Measurements from ENCODE around the gene ZNF829. TPM values are rescaled to one million over a fixed set of nuclear protein-coding genes. Genes with fewer than 3 reads are reported as not detected.

Gene ZNF829
- total RNA-seq, 2 experiments from 2014 or later, result 3.8 to 4.4 TPM

DNA sequence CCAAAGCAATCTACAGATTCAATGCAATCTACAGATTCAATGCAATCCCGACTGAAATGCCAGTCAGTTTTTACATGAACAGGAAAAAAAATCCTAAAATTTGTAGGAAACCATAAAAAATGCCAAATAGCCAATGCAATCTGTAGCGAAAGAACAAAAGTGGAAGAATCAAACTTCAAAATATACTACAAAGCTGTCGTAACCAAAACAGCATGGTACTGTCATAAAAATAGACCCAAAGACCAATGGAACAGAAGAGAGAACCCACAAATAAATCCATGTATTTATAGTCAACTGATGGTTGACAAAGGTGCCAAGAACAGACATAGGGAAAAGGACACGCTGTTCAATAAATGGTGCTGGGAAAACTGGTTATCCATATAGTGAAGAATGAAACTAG lies 17.7 kb downstream of the ZNF829 start:
- H3K27me3 ChIP-seq (ENCODE audit: control insufficient read depth in 1 of 2, insufficient read depth in 2 of 2, low read length in 2 of 2), result no peaks in the 10 kb centered on the region
- peaks cover 47 to 81% of the 10 kb centered on the region in 2 experiments for H3K9me3 ChIP-seq (ENCODE audit: control insufficient read depth in 1 of 2, insufficient read depth in 1 of 2, low read length in 2 of 2)
- H3K9me3 Mint-ChIP-seq, result peaks cover 24% of the 10 kb centered on the region
- H3K27ac Mint-ChIP-seq, result no peak overlapping the region
- no peaks in the 10 kb centered on the region for H3K4me1 ChIP-seq (ENCODE audit: insufficient read depth, low read length)
- ChIA-PET POLR2A (interaction anchor here (1.4 kb wide), 1 partner anchor 17 kb away, joined by 3 read pairs; the partner anchor contains the start of genes ZNF568 and ZNF829), CTCF (no interaction called here)
- peaks cover 52% of the 10 kb centered on the region for H3K36me3 ChIP-seq (ENCODE audit: insufficient read depth, low read length)
- peaks cover 97% of the 10 kb centered on the region for H3K36me3 Mint-ChIP-seq (ENCODE audit: low read depth)
- H3K4me1 Mint-ChIP-seq (ENCODE audit: low read depth), result no peaks in the 10 kb centered on the region
- ATAC-seq (ENCODE audit: poor library complexity), result no peak
- H3K27ac ChIP-seq (ENCODE audit: low read depth in 1 of 2, low read length in 2 of 2), result no peak overlapping the region
- no peak for DNase-seq
- TF ChIP-seq, protein P1, sequence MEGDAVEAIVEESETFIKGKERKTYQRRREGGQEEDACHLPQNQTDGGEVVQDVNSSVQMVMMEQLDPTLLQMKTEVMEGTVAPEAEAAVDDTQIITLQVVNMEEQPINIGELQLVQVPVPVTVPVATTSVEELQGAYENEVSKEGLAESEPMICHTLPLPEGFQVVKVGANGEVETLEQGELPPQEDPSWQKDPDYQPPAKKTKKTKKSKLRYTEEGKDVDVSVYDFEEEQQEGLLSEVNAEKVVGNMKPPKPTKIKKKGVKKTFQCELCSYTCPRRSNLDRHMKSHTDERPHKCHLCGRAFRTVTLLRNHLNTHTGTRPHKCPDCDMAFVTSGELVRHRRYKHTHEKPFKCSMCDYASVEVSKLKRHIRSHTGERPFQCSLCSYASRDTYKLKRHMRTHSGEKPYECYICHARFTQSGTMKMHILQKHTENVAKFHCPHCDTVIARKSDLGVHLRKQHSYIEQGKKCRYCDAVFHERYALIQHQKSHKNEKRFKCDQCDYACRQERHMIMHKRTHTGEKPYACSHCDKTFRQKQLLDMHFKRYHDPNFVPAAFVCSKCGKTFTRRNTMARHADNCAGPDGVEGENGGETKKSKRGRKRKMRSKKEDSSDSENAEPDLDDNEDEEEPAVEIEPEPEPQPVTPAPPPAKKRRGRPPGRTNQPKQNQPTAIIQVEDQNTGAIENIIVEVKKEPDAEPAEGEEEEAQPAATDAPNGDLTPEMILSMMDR (IDR thresholded peaks at IDR 0.05), result no peak
- no peak overlapping the region for H3K4me3 ChIP-seq (ENCODE audit: low read length)
- H3K4me3 Mint-ChIP-seq, result no peak overlapping the region
- intact Hi-C loops (cut with DNase I, micrococcal nuclease), result no loop called here
- no peaks in the 10 kb centered on the region for H3K27me3 Mint-ChIP-seq

DNA sequence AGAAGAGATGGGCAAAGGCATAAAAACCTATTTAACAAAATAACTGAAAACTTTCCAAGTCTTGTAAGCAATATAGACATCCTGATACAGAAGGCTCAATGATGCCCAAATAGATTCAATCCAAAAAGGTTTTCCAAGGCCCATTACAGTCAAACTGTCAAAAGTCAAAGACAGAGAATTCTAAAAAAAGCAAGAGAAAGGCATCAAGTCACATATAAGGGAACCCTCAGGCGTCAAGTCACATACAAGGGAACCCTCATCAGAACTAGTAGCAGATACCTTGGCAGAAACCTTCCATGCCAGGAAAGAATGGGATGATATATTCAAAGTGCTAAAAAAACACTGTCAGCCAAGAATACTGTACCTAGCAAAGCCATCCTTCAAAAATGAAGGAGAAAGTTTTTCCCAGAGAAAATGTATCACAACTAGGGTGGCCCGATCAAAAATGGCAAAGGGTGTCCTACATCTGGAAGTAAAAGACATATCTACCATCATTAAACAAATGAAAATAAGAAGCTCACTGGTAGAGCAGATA lies 21.2 kb downstream of the ZNF829 start:
- H3K27me3 Mint-ChIP-seq, result no peaks in the 10 kb centered on the region
- TF ChIP-seq, protein P1 (IDR thresholded peaks at IDR 0.05), result no peak
- peaks cover 96% of the 10 kb centered on the region for H3K36me3 Mint-ChIP-seq (ENCODE audit: low read depth)
- POLR2A ChIA-PET, result no interaction called here
- H3K9me3 Mint-ChIP-seq, result peaks cover 28% of the 10 kb centered on the region
- DNase-seq (no peak), ATAC-seq (ENCODE audit: poor library complexity) (no peak)
- Histone ChIP-seq H3K4me3 (ENCODE audit: low read length) (no peak overlapping the region), H3K4me1 (ENCODE audit: insufficient read depth, low read length) (no peaks in the 10 kb centered on the region), H3K27ac (ENCODE audit: low read depth in 1 of 2, low read length in 2 of 2) (no peak overlapping the region), H3K27me3 (ENCODE audit: control insufficient read depth in 1 of 2, insufficient read depth in 2 of 2, low read length in 2 of 2) (no peaks in the 10 kb centered on the region), H3K9me3 (ENCODE audit: control insufficient read depth in 1 of 2, insufficient read depth in 1 of 2, low read length in 2 of 2) (peaks cover 39 to 89% of the 10 kb centered on the region in 2 experiments), H3K36me3 (ENCODE audit: insufficient read depth, low read length) (peaks cover 65% of the 10 kb centered on the region)
- intact Hi-C loops (cut with DNase I, micrococcal nuclease), result no loop called here
- H3K27ac Mint-ChIP-seq, result no peak overlapping the region
- H3K4me1 Mint-ChIP-seq (ENCODE audit: low read depth), result no peaks in the 10 kb centered on the region
- CTCF ChIA-PET, result no interaction called here
- H3K4me3 Mint-ChIP-seq, result no peak overlapping the region

- POLR2A ChIA-PET, result no interaction called here
- intact Hi-C loops (cut with DNase I, micrococcal nuclease), result no loop called here
- no peaks in the 10 kb centered on the region for H3K4me1 Mint-ChIP-seq (ENCODE audit: low read depth)
Measured at GRCh38 chr19:36891768-36892357, 24.2 kb downstream of the ZNF829 start.

More at GRCh38 chr19:36891768-36892357, 24.2 kb downstream of the ZNF829 start:
- H3K36me3 Mint-ChIP-seq (ENCODE audit: low read depth), result peaks cover 97% of the 10 kb centered on the region
- DNase-seq (no peak), ATAC-seq (ENCODE audit: poor library complexity) (no peak)
- no peaks in the 10 kb centered on the region for H3K27me3 Mint-ChIP-seq
- H3K4me3 ChIP-seq (ENCODE audit: low read length), result no peak overlapping the region
- no peaks in the 10 kb centered on the region for H3K4me1 ChIP-seq (ENCODE audit: insufficient read depth, low read length)
- TF ChIP-seq, protein P1 (IDR thresholded peaks at IDR 0.05), result no peak
- peaks cover 23% of the 10 kb centered on the region for H3K9me3 Mint-ChIP-seq
- peaks cover 36 to 94% of the 10 kb centered on the region in 2 experiments for H3K9me3 ChIP-seq (ENCODE audit: control insufficient read depth in 1 of 2, insufficient read depth in 1 of 2, low read length in 2 of 2)
- no peak overlapping the region for H3K27ac ChIP-seq (ENCODE audit: low read depth in 1 of 2, low read length in 2 of 2)
- H3K27me3 ChIP-seq (ENCODE audit: control insufficient read depth in 1 of 2, insufficient read depth in 2 of 2, low read length in 2 of 2), result no peaks in the 10 kb centered on the region
- CTCF ChIA-PET, result no interaction called here
- peaks cover 42% of the 10 kb centered on the region for H3K36me3 ChIP-seq (ENCODE audit: insufficient read depth, low read length)
- no peak overlapping the region for H3K4me3 Mint-ChIP-seq
- H3K27ac Mint-ChIP-seq, result no peak overlapping the region

Measured in CD4-positive, alpha-beta T cell (primary cell).